Thyroid gland (tissue), 4 donors: ENCODE results near the gene SH2D4B.
A peak's percentile ranks its signal among the peaks of the same experiment; 100 is the strongest.

Experiments used
- CTCF ChIP-seq, 6 experiments: fragments of 200-600 bp in 3 of 6; fragments of 450-650 bp in 3 of 6; sonication (generic) in 3 of 6; IDR thresholded peaks; one replicate each; pipeline ENCODE4 v1.5.1; 2016 to 2019; ENCODE audit warnings: antibody characterized with exemption in 6 of 6, mild to moderate bottlenecking in 2 of 6, inconsistent platforms in 1 of 6, moderate library complexity in 1 of 6
- POLR2A ChIP-seq, 2 donors: fragments of 450-650 bp; IDR thresholded peaks; one replicate each; pipeline ENCODE4 v1.6.1; 2017; ENCODE audit warnings: antibody characterized with exemption in 2 of 2, mild to moderate bottlenecking in 2 of 2, moderate library complexity in 1 of 2

DNA sequence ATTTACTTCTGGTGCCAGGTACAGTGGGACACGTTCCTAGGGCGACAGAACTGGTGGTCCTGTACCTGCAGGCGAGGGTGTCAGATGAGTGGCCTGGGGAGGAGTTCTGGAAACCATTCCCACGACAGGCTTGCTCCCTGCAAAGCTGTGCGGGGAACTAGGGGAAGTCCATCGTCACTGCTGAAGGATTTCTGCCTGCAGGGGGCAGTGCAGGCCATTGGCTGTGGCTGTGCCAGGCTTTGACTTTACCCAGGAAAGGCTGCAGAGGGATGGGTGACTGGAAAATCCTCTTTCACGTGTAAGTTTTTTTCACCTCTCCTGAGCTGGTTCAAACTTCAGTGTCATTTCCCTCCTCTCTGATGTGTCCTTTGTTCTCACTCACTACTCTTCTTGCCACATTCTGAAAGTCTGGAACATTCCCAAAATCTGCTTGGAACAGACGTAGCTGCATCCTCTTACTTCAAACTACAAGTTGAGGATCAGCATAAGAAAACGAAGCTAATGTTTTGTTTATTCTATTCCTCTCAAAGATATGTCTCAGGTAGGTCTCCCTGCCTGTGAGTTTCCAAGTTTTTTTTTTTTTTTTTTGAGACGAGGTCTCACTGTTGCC, 126.5 kb downstream of the SH2D4B start:
- TF ChIP-seq CTCF (IDR thresholded peaks at IDR 0.05) (peak; percentile 54 to 89 (median 71)), POLR2A (IDR thresholded peaks at IDR 0.05) (no peak)
